ENCODE results near the gene RLN2.

Gene RLN2

DNA sequence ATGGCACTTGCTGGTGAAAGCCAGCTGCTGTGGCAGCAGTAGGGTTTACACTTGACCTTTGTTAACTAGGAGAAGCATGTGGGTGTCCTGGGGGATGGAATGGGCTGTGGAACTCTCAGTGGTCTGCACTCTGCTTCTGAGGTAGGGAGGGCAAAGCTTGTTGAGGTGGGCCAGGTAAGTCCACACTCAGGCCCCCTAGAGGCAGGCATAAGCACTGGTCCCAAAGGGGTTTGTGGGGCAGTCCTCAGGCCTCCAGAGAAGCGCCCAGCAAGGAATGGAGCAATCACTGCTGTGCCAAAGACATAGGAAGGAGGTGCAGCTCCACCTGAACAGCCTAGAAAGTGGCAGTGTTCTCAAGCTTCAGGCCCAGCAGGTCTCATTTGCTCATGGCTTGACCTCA is 38.6 kb downstream of the RLN2 start:
- no peak for DNase-seq

DNA sequence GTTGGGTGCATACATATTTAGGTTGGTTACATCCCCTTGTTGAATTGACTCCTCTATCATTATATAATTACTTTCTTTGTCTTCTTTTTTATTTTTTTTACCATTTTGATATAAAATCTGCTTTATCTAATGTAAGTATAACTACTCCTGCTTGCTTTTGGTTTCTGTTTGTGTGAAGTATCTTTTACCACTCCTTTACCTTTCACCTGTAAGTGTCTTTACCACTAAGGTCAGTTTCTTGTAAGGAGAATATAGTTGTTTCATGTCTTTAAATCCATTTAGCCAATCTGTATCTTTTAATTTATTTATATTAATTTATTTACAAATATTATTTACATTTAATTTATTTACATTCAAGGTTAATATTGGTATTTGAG is 40.3 kb downstream of the RLN2 start:
- no peak for DNase-seq

DNA sequence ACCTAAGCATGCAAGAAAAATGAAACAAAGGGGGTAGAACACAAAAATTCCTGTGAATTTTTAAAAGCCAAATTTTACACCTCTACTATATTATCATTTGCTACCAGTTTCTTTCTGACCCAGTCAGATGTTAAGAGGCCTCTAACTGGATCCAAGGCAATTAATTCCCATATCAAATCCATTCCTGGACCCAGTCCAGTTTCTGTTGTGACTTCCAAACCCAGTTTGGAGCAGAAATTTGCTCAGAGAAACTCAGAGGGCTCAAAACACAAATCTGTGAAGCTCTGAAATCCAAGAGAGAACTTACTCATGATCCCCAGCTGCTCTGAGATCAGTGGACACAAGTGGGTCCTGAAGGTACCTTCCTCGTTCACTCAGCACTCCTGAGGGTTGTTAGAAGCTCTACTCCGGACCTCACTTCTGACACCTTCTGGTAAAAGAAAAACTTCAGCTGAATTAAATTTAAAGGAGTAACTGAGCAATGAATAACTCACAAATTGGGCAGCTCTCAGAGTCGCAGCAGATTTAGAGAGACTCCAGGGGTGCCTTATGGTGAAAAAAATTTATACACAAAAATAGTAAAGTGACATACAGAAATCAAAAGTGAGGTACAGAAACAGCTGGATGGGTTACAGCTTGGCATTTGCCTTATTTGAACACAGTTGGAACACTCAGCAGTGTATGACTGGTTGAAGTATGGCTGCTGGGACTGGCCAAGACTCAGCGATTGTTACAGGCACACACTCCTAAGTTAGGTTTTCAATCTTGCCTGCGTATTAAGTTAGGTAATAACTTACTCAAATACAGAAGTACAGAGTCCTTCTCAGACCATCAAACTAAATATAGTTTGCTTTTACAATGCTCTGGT is 40.9 kb downstream of the RLN2 start:
- DNase-seq, result no peak
